Caco-2 (cell line): ENCODE results near the gene UBXN2A. TPM values are rescaled to one million over a fixed set of nuclear protein-coding genes. Genes with fewer than 3 reads are reported as not detected.

ENCODE experiments used
- BruUV-seq: library from RNA; stranded (reverse); fragments of 400-500 nt; replicated peaks from 2 replicates; lab custom pipeline; 2021; lab: Mats Ljungman, UMichigan
- CTCF ChIA-PET: fragments of 300-600 bp; sonication (Branson Sonifier 250); formaldehyde crosslinking; loops from one replicate; lab custom pipeline; 2022; ENCODE audit warnings: antibody characterized with exemption; lab: Charles Lee
- POLR2A ChIA-PET: fragments of 300-600 bp; sonication (Branson Sonifier 250); formaldehyde crosslinking; loops from one replicate; lab custom pipeline; 2022; ENCODE audit warnings: antibody characterized with exemption; lab: Charles Lee
- DNase-seq, 2 experiments: peaks; one replicate each; pipeline versions ENCODE4 v3.0.0 to v3.0.0-alpha.2; 2020 to 2022
- H3K27me3 ChIP-seq: replicated peaks from 2 replicates; pipeline ENCODE4 v1.6.0; 2011; ENCODE audit warnings: low read length; ENCODE audit not compliant: control insufficient read depth, insufficient read depth
- H3K36me3 ChIP-seq: 2 replicates; pipeline ENCODE4 v1.5.1; 2011; ENCODE audit warnings: low read length; ENCODE audit not compliant: control insufficient read depth, insufficient read depth
- H3K4me1 ChIP-seq: fragments of 250-450 bp; sonication (Bioruptor Pico); 2 replicates; pipeline ENCODE4 v1.5.1; 2020; ENCODE audit warnings: mild to moderate bottlenecking
- H3K4me3 ChIP-seq: 2 replicates; pipeline ENCODE4 v1.5.1; 2011; ENCODE audit warnings: low read depth, mild to moderate bottlenecking, control low read depth, low read length
- H3K9me3 ChIP-seq: fragments of 250-450 bp; sonication (Bioruptor Pico); 2 replicates; pipeline ENCODE4 v1.5.1; 2020; ENCODE audit warnings: mild to moderate bottlenecking, moderate library complexity
- H3K27ac Mint-ChIP-seq: one replicate; pipeline ENCODE4 v1.8.0; 2022; ENCODE audit warnings: mixed read lengths; ENCODE audit not compliant: unreplicated experiment
- H3K27me3 Mint-ChIP-seq: one replicate; pipeline ENCODE4 v1.8.0; 2022; ENCODE audit warnings: mixed read lengths; ENCODE audit not compliant: insufficient read depth, unreplicated experiment
- H3K36me3 Mint-ChIP-seq: one replicate; pipeline ENCODE4 v1.8.0; 2022; ENCODE audit warnings: mild to moderate bottlenecking, mixed read lengths; ENCODE audit not compliant: insufficient read depth, unreplicated experiment
- H3K4me1 Mint-ChIP-seq: one replicate; pipeline ENCODE4 v1.8.0; 2022; ENCODE audit warnings: low read depth, mixed read lengths; ENCODE audit not compliant: unreplicated experiment
- H3K4me3 Mint-ChIP-seq: one replicate; pipeline ENCODE4 v1.8.0; 2022; ENCODE audit warnings: mild to moderate bottlenecking, moderate library complexity, mixed read lengths; ENCODE audit not compliant: unreplicated experiment
- H3K9me3 Mint-ChIP-seq: one replicate; pipeline ENCODE4 v1.8.0; 2022; ENCODE audit warnings: mixed read lengths; ENCODE audit not compliant: unreplicated experiment
- intact Hi-C: fragments of 100-400 bp; cut with micrococcal nuclease; formaldehyde crosslinking; loops from one replicate; pipeline ENCODE4 v1.10.0; 2022; ENCODE audit not compliant: unreplicated experiment
- total RNA-seq: library from RNA; stranded (reverse); gene quantifications from 2 replicates; pipeline ENCODE4 v1.2.3, GENCODE V29; 2022
- TF ChIP-seq, protein P1 (sequence below), 2 experiments: fragments of 200-600 bp in 1 of 2; IDR thresholded peaks; 1 replicate in 1 of 2; 2 replicates in 1 of 2; pipeline versions ENCODE4 v1.5.1 to v1.8.0; 2011 to 2022; ENCODE audit warnings: antibody characterized with exemption in 1 of 2, control low read depth in 1 of 2, inconsistent platforms in 1 of 2, low read depth in 1 of 2, low read length in 1 of 2, mild to moderate bottlenecking in 1 of 2, moderate library complexity in 1 of 2; ENCODE audit not compliant: insufficient read depth in 1 of 2, severe bottlenecking in 1 of 2, unreplicated experiment in 1 of 2

The UBXN2A gene
- total RNA-seq, 1 experiment from 2014 or later = 22.0 TPM

DNA sequence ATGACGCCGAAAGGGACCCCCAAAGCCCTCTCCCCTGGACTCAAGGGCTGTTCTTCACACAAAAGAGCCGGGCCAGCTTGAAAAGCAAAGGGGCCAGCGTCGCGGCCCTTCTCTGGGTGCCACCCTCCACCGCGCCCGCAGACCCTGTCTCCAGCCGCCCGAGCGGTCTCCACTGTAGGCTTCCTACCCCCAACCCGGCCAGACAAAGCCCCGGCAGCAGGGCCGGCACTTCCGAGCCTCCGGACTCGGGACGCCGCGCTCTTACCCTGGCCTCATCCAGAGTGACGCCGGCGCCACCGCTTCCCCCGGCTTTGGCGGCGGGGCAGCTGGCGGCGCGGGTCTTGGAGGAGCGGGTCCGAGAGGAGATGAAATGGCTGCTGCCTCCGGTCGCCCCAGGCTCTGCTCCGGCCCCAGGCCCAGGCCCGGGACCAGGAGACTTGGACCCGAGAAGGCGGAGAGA is 13.9 kb upstream of the UBXN2A start:
- TF ChIP-seq, protein P1, sequence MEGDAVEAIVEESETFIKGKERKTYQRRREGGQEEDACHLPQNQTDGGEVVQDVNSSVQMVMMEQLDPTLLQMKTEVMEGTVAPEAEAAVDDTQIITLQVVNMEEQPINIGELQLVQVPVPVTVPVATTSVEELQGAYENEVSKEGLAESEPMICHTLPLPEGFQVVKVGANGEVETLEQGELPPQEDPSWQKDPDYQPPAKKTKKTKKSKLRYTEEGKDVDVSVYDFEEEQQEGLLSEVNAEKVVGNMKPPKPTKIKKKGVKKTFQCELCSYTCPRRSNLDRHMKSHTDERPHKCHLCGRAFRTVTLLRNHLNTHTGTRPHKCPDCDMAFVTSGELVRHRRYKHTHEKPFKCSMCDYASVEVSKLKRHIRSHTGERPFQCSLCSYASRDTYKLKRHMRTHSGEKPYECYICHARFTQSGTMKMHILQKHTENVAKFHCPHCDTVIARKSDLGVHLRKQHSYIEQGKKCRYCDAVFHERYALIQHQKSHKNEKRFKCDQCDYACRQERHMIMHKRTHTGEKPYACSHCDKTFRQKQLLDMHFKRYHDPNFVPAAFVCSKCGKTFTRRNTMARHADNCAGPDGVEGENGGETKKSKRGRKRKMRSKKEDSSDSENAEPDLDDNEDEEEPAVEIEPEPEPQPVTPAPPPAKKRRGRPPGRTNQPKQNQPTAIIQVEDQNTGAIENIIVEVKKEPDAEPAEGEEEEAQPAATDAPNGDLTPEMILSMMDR (IDR thresholded peaks at IDR 0.05; ENCODE audit: insufficient read depth in 1 of 2, low read depth in 1 of 2, low read length in 1 of 2, severe bottlenecking in 1 of 2, unreplicated experiment in 1 of 2) = no peak
- peak in 1 of 2 experiments; percentile 60 for DNase-seq
- Mint-ChIP-seq H3K4me3 (peak overlapping the region; percentile 91), H3K4me1 (peaks cover 27% of the 10 kb centered on the region), H3K27ac (peak overlapping the region; percentile 94), H3K9me3 (no peaks in the 10 kb centered on the region), H3K36me3 (no peaks in the 10 kb centered on the region), H3K27me3 (no peaks in the 10 kb centered on the region)
- no peaks in the 10 kb centered on the region for H3K27me3 ChIP-seq
- intact Hi-C loops = loop anchor here (2.0 to 10.0 kb wide), 4 partner anchors 104 to 438 kb away; partner anchors contain the start of genes ITSN2 and SF3B6
- no TSS peak for BruUV-seq
- no peaks in the 10 kb centered on the region for H3K9me3 ChIP-seq
- H3K36me3 ChIP-seq = no peaks in the 10 kb centered on the region
- POLR2A ChIA-PET = interaction anchor here (0.6 to 3.6 kb wide), 8 partner anchors 9 to 158 kb away, joined by 5 to 40 read pairs (median 9); partner anchors contain the start of genes SF3B6, TP53I3, UBXN2A and WDCP
- peak overlapping the region; percentile 99 for H3K4me3 ChIP-seq
- peaks cover 8% of the 10 kb centered on the region for H3K4me1 ChIP-seq
- CTCF ChIA-PET = interaction anchor here (0.5 to 3.7 kb wide), 17 partner anchors 13 to 238 kb away, joined by 3 to 64 read pairs (median 5); partner anchors contain the start of genes SF3B6, TP53I3, UBXN2A and WDCP

DNA sequence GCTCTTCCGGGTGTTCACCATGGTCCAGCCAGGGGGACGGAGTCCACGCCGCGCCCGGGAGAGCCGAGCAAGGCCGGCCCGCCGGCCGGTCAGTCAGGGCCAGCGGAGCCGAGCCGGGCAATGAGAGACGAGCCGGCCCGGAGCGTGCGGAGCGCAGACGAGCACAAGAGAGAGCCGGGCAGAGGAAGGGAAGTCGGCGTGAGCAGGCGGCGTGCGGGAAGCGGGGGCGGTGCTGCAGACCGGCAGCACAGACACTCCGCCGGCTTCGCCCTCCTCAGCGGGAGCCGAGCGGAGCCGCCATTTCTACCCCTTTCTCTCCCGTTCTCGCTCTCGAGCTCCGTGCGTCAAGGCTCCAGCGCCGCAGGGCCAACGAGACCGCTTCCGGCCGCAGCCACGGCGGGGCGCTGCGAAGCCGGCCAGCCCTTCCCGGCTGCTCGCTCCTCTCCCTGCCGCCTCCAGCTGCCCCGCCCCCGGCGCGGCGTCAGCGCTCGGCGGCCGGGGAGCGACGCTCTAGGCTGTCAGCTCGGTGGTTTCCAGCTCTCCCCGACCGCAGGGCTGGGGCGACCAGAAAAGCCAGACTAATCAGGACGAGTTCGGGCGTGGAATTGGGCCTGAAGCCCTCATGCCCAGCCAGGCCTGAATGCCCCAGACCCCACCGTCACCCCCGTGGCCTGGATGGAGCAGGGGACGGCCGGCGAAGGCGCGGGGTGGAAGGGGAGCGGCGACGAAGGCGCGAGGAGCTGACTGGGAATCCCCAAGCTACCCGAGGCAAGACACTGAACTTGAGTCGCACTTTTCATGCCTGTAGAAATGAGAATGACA is 13.3 kb upstream of the UBXN2A start, which contains the start of gene ATAD2B:
ATAD2B (minus strand) TSS at position 374 of the 822 bp plus-strand sequence; CDS start at position 21, 353 bp downstream.
- DNase-seq = peak; percentile 91 to 99
- Histone ChIP-seq H3K4me3 (peak within 1 kb of the TSS; percentile 99), H3K9me3 (no peaks in the 10 kb centered on the region), H3K4me1 (0 out of 2 replicates have a peak, but pooled peaks cover 3% of the 10 kb centered on the region), H3K27me3 (no peaks in the 10 kb centered on the region), H3K36me3 (no peaks in the 10 kb centered on the region)
- no peaks in the 10 kb centered on the region for H3K9me3 Mint-ChIP-seq
- H3K4me1 Mint-ChIP-seq = peaks cover 25% of the 10 kb centered on the region
- H3K4me3 Mint-ChIP-seq = peak within 1 kb of the TSS; percentile 91
- BruUV-seq = no TSS peak
- POLR2A ChIA-PET = interaction anchor here (0.6 to 3.6 kb wide), 10 partner anchors 12 to 196 kb away, joined by 3 to 40 read pairs (median 7); partner anchors contain the start of genes FAM228B, PFN4, SF3B6 and TP53I3
- no peaks in the 10 kb centered on the region for H3K27me3 Mint-ChIP-seq
- H3K27ac Mint-ChIP-seq = peak within 1 kb of the TSS; percentile 94
- intact Hi-C loops = loop anchor here (1.0 to 10.0 kb wide), 6 partner anchors 13 to 438 kb away; partner anchors contain the start of genes ITSN2, SF3B6, TP53I3 and UBXN2A
- no peaks in the 10 kb centered on the region for H3K36me3 Mint-ChIP-seq
- CTCF ChIA-PET = interaction anchor here (0.5 to 3.7 kb wide), 26 partner anchors 12 to 866 kb away, joined by 3 to 64 read pairs (median 4); partner anchors contain the start of genes CENPO, PTRHD1, SF3B6 and TP53I3
- TF ChIP-seq, protein P1 (IDR thresholded peaks at IDR 0.05; ENCODE audit: insufficient read depth in 1 of 2, low read depth in 1 of 2, low read length in 1 of 2, severe bottlenecking in 1 of 2, unreplicated experiment in 1 of 2) = peak; percentile 74 to 92

DNA sequence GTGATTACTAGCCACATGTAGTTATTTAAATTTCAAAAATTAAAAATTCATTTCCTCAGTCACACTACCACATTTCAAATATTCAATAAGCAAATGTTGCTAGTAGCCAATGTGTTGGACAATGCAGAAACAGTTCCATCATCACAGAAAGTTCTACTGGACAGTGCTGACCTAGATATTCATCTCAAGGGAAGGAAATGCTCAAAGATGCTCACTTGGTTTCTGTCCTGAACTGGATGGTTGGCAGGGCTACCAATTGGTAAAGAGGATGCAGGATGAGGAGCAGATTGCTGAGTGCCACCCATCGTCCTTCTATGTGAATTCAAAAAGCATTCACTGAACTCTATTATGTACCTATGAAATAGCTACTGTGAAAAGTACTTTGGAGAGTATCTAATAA is 6.0 kb upstream of the UBXN2A start:
- ChIA-PET CTCF (interaction anchor here (0.6 kb wide), 1 partner anchor 150 kb away, joined by 3 read pairs; no protein-coding TSS in a partner anchor), POLR2A (no interaction called here)
- no peak for DNase-seq

More for the DNA sequence above, 6.0 kb upstream of the UBXN2A start:
- H3K36me3 ChIP-seq = no peaks in the 10 kb centered on the region
- H3K27me3 ChIP-seq = no peaks in the 10 kb centered on the region
- TF ChIP-seq, protein P1 (IDR thresholded peaks at IDR 0.05; ENCODE audit: insufficient read depth in 1 of 2, low read depth in 1 of 2, low read length in 1 of 2, severe bottlenecking in 1 of 2, unreplicated experiment in 1 of 2) = no peak
- no TSS peak for BruUV-seq
- no peaks in the 10 kb centered on the region for H3K9me3 ChIP-seq
- H3K4me3 ChIP-seq = no peak overlapping the region
- no peaks in the 10 kb centered on the region for H3K4me1 ChIP-seq
- H3K36me3 Mint-ChIP-seq = peaks cover 1% of the 10 kb centered on the region
- peaks cover 3% of the 10 kb centered on the region for H3K4me1 Mint-ChIP-seq
- intact Hi-C loops = no loop called here
- no peaks in the 10 kb centered on the region for H3K27me3 Mint-ChIP-seq
- no peak overlapping the region for H3K27ac Mint-ChIP-seq
- no peaks in the 10 kb centered on the region for H3K9me3 Mint-ChIP-seq
- no peak overlapping the region for H3K4me3 Mint-ChIP-seq
